COLO829 (cell line): ENCODE results near the gene TNIP2.

Experiments
- DNase-seq: peaks from one replicate; pipeline ENCODE4 v3.0.0; 2012; ENCODE audit warnings: low spot score

Gene TNIP2, protein sequence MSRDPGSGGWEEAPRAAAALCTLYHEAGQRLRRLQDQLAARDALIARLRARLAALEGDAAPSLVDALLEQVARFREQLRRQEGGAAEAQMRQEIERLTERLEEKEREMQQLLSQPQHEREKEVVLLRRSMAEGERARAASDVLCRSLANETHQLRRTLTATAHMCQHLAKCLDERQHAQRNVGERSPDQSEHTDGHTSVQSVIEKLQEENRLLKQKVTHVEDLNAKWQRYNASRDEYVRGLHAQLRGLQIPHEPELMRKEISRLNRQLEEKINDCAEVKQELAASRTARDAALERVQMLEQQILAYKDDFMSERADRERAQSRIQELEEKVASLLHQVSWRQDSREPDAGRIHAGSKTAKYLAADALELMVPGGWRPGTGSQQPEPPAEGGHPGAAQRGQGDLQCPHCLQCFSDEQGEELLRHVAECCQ

DNA sequence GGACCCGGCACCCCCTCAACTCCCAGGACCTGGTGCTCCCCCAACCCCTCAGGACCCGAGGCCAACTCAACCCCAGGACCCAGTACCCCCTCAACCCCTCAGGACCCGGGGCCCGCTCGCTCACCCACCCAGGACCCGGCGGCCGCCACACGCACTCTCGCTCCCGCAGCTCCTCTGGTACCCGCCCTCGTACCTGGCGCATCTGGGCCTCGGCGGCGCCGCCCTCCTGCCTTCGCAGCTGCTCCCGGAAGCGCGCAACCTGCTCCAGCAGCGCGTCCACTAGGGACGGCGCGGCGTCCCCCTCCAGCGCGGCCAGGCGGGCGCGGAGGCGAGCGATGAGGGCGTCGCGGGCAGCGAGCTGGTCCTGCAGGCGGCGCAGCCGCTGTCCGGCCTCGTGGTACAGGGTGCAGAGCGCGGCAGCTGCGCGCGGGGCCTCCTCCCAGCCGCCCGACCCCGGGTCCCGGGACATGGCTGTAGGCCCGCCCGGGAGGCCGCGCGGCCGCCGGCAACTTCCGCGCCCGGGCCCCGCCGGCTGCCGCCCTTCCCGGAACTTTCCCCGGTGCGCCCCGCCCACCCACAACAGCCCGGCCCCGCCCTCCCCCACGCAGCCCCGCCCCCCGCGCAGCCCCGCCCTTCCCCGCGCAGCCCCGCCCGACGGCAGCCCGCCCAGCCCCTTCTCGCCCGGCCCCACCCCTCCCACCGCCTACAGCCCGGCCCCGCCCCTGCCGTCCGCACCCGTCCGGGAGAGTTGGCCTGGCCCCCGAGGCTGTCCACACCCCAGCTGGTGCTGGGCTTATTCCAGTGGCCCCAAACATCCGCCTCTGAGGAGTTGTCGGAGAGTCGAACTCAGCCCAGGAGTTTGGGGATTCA lies at the start of gene TNIP2:
TSS of gene TNIP2 (minus strand) at position 516 of the 870 bp plus-strand sequence. CDS start at position 469, 47 bp downstream.
- DNase-seq = peak; percentile 79

GRCh38 chr4:2804973-2805501 lies 48.9 kb upstream of the TNIP2 start:
- DNase-seq = no peak

DNA sequence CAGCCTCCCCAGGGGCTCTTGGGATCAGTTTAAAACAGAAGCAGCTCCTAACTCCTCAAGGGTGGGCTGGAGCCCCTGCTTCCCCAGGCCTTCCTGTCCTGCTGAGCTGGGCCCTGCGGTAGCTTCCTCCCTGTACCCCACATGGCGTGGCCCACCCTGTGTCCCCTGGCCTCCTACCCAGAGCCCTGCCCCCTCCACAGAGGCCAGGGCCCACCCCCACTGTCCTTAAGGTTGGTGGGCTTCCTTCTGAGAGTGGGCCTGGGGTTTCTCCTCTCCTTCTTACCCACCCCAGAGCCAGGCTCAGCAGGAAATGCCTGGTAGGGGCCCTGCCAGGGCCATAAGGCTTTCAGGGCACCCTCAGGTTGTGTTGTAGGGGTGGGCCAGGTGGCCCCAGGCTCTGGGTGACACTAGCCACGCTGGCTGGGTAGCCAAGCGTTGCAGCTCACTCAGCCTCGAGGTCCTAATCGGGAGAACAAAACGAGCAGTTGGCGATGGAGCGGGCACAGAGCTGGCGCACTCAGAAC lies 48.4 kb upstream of the TNIP2 start:
- no peak for DNase-seq

DNA sequence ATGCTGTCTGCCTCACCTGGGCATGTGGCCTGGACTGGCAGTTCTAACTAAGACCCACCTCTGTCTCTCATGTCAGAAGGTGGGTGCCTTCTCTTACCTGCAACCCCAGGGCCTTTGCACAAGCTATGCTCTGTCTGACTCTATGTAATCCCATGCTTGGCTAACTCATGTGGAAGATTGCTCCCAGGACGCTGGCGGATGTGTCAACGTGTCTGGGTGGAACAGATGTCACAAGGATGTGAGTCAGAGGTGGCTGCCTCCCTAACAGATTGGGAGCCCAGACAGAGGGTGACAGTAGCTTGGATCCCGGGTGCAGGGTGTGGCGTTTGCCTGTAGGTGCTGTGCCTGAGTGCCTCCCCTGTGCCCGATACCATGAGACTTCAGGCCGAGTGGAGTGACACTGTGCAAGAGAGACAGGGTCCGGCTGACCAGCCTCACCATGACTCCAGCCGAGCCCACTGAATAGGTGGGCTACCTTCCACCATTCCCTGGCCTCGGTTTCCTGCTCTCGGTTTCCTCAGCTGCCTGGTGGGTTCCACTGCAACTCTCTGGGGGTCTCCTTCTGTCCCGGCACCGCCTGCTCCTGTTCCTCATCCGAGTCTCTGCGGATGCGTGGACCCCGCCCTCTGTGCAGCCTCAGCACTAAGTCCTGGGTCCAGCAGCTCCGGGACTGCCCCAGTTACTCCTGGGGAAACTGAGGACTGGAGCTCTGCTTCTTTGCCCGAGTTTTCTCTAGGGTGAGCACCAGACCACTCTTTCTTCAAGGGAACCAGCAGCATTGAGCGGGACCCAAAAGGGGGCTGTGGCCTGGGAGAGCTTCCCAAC lies 47.7 kb upstream of the TNIP2 start:
- no peak for DNase-seq

DNA sequence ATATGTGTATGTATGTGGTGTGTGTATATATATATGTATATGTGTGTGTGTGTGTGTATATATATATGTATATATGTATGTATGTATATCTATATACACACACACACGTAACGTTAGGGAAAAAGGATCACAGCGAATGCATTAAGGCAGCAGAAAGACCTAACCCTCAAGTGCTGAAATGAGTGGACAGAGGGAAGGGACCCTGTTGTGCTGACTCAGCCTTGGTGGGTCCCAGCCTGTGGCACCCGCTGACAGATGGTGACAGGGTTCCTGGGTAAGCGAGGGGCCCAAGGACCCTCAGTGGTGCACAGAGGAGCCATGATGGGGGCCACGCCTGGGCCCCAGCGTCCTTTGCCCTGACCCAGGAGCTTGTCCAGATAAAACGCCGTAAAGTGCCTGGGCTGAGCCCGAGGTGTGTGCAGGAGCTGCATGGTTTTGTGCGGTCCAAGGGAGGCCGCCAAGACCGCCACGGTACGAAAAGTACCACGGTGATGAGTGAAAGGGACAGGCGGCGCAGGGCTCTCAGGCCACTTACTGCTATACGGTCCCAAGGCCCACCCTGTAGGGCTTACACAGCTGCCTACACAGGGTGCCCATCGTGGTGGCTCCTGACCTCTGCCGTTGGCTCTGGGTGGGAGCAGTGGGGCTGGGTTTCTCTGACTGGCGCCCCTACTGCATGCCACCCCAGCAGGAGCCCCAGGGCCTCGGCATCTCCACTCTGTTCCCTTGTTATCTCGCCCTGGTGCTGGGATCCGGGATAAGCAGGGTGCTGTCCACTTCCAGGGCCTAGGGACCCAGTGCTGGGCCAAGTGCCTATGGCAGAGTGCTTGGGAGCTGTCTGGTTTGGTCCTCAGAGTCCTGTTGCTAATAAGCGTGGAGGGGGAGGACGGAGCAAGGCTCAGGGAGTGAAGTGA lies 46.7 kb upstream of the TNIP2 start:
- DNase-seq = no peak

- DNase-seq = no peak
Measured at GRCh38 chr4:2800691-2801596, 44.8 kb upstream of the TNIP2 start.

GRCh38 chr4:2799971-2800690 lies 44.0 kb upstream of the TNIP2 start:
- no peak for DNase-seq

- no peak for DNase-seq
Measured at GRCh38 chr4:2799224-2799911, 43.2 kb upstream of the TNIP2 start.

- no peak for DNase-seq
Measured at GRCh38 chr4:2798399-2799223, 42.5 kb upstream of the TNIP2 start.

DNA sequence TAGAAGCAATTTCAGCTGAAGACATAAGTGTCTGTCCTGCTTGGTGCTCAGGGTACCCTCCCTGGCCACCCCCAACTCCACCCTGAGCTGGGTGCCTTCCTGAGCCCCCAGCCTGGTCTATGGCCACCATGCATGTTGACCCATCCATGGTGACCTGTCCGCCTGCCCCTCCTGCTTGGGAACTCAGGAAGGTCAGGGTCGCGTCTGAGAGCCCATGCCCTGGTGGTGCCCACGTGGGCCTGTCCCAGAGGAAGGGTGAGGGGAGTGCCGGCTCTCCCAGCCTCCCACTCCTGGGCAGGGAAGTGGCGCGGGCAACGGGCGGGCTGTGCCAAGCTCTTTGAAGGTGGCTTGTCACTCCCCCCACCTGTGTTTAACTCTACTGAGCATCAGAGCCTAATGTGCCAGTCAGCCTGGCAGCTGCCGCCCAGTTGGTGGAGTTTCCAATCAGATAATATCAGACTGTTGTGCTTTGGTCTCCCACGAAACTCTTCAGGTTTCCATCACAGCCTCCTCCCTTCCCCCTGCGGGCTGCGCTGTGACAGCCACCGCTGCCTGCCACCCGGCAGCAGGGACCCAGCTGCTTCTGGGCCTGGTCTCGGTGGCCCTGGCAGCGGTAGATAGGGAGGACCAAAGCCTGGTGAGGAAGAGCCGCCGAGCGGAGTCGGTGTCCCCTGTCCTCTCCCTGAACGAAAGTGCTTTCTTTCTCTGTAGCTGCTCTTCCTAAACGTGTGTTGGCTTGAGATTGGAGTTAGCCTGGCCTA lies 41.6 kb upstream of the TNIP2 start:
- no peak for DNase-seq

GRCh38 chr4:2796849-2797544 lies 40.9 kb upstream of the TNIP2 start:
- DNase-seq = no peak

DNA sequence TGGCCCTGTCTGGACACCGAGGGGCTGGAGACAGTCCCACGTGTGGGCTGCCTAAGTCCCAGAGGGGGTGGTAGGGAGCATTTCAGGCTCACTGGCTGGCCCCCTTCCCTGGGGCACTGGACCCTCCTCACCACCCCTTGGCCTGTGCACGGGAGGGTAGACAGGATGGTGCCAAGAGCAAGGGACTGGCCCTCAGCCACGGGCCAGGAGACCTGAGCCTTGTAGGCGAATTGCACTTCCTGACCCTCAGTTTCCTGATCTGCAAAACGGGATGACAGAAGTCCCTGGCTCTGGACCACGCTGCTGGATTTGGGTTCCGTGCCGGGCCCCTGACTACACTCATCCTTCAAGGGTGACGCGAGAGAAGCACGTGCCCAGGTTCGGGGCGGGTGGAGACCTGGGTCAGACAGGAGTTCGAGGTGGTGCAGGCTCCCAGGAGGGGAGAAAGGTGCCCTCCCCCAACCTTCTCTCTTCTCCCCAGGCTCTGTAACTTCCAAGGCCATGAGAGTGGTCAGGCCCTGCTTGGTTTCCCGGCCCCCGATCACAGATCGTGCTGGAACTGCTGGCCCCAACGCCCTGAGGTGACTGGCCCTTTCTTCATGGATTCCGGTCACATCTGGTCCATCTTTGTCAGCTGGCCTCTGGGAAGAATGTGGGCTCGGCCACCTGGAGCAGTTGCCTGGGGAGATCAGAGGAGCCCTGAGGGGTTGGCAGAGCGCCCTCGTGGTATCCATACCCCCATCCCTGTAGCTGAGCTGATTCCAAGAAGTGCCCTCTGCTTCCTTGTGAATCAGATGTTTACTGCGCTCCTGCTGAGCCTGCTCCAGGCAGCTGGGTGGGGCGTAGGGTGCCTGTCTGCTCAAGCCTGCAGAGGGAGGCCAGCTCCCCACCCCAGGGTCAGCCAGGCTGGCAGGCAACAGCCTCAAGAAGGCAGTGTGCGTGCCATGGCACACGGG lies 40.0 kb upstream of the TNIP2 start:
- DNase-seq = no peak

DNA sequence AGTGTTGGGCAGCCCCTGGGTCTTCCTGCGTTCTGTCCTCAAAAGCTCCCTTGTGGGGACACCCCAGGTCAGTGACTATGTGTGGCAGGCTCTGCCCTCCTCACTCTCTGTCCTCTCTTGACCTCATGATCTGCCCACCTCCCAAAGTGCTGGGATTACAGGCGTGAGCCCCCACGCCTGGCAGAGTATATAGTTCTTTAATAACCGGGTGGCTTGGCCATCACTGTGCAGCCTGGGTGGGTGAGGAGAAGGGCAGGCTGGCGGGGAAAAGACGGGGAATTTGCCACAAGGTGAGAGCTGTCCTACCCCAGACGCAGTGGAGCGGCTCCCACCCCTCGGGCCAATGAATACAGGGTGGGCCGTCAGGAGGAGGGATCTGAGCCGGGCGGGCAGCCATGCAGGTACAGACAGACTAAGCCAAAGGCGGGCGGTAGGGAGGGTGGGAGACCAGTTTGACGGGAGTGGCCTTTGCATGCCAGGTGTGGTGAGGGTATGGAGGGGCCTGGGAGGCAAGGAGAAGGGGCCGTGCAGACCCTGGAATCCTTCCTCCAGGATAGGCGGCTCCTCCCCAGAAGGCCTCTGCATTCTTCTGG lies 39.3 kb upstream of the TNIP2 start:
- DNase-seq = no peak
